ENCODE results near the gene SYNDIG1. TPM values are rescaled to one million over a fixed set of nuclear protein-coding genes. Genes with fewer than 3 reads are reported as not detected.

SYNDIG1 gene
- total and polyA plus RNA-seq, 9 of the 15 experiments (the other 6 are each of a cell fraction or from before 2014, with no cell fraction given): not detected

- Histone ChIP-seq H3K27ac (ENCODE audit: extremely low read depth, low read depth, low read length) (no peak overlapping the region), H2AFZ (ENCODE audit: low read depth, low read length) (no peak overlapping the region), H3K79me2 (ENCODE audit: control insufficient read depth, insufficient read depth, low read length) (no peaks in the 10 kb centered on the region), H3K4me3 (no peak overlapping the region), H4K20me1 (replicated peaks; ENCODE audit: control insufficient read depth, insufficient read depth, low read length) (no peaks in the 10 kb centered on the region), H3K9ac (ENCODE audit: insufficient read depth in 1 of 2, low read depth in 2 of 2, low read length in 2 of 2) (no peak overlapping the region), H3K4me1 (replicated peaks in 1 of 2; ENCODE audit: control insufficient read depth in 2 of 2, insufficient read depth in 2 of 2, low read length in 2 of 2) (no peaks in the 10 kb centered on the region), H3K9me3 (replicated peaks; ENCODE audit: control insufficient read depth, insufficient read depth, low read depth, low read length) (no peaks in the 10 kb centered on the region), H3K4me2 (ENCODE audit: insufficient read depth, low read length) (no peak overlapping the region), H3K9me1 (ENCODE audit: control insufficient read depth, insufficient read depth, low read length) (no peaks in the 10 kb centered on the region), H3K27me3 (ENCODE audit: control insufficient read depth in 2 of 2, insufficient read depth in 2 of 2, low read length in 2 of 2) (no peaks in the 10 kb centered on the region; a peak in 1 of 5 replicates), H3K36me3 (ENCODE audit: control insufficient read depth, insufficient read depth, low read length) (no peaks in the 10 kb centered on the region)
- TF ChIP-seq HEY1 (CRISPR knock-in tag; IDR thresholded peaks at IDR 0.05; ENCODE audit: borderline replicate concordance): no peak
- no peak for TF ChIP-seq XRCC3 (IDR thresholded peaks at IDR 0.05)
- TF ChIP-seq GMEB1 (CRISPR knock-in tag; IDR thresholded peaks at IDR 0.05): no peak
- no peak for TF ChIP-seq HES1 (IDR thresholded peaks at IDR 0.05; ENCODE audit: low read depth)
- no peak for TF ChIP-seq FUS (optimal IDR thresholded peaks at IDR 0.05; ENCODE audit: low read depth, low read length)
- no peak for TF ChIP-seq E2F6 (IDR thresholded peaks at IDR 0.05; ENCODE audit: borderline replicate concordance in 1 of 2, extremely low read depth in 1 of 2, insufficient read depth in 1 of 2, insufficient read length in 1 of 2, low read depth in 1 of 2, low read length in 1 of 2, poor library complexity in 1 of 2, severe bottlenecking in 1 of 2)
- TF ChIP-seq ZBTB17 (CRISPR knock-in tag; IDR thresholded peaks at IDR 0.05): no peak
- CTCF ChIA-PET (ENCODE audit: low intra/inter-chr PET ratio): no interaction called here
- no TSS peak for BruUV-seq (replicated peaks)
- intact Hi-C loops (cut with micrococcal nuclease): no loop called here
- DNase-seq (ENCODE audit: extremely low read depth in 1 of 4, low spot score in 3 of 4) (no peak), ATAC-seq (no peak), FAIRE-seq (no peak)
- in situ Hi-C loops (cut with MboI): no loop called here
- POLR2A ChIA-PET: no interaction called here
- WGBS (ENCODE audit: insufficient coverage, low coverage, missing lambda C conversion rate): 0% methylated on average over 5 of the region's 5 CpGs
Measured at GRCh38 chr20:24670981-24671380, 201.6 kb downstream of the SYNDIG1 start.
